Thymus (tissue), 11 donors: ENCODE data around the gene ARHGAP33. TPM values are rescaled to one million over a fixed set of nuclear protein-coding genes. Genes with fewer than 3 reads are reported as not detected.
"Not testable (repeated sequence)": the region's sequence is repeated elsewhere in the genome, so short reads cannot be mapped to it uniquely, and the experiment has no call there.

Experiments used
- DNase-seq, 9 donors: peaks; one replicate each; pipeline ENCODE4 v3.0.0-alpha.2; 2013; ENCODE audit warnings: low spot score in 9 of 9, low read depth in 6 of 9, missing footprints in 1 of 9
- H3K27ac ChIP-seq, 2 donors: one replicate each; pipeline ENCODE4 v1.5.1; 2013; ENCODE audit warnings: control low read depth in 1 of 2, low read depth in 1 of 2, low read length in 1 of 2, mild to moderate bottlenecking in 1 of 2, moderate library complexity in 1 of 2
- H3K27me3 ChIP-seq, 2 donors: one replicate each; pipeline ENCODE4 v1.5.1; 2013; ENCODE audit warnings: low read length in 1 of 2; ENCODE audit not compliant: control insufficient read depth in 2 of 2, insufficient read depth in 1 of 2
- H3K36me3 ChIP-seq, 2 donors: one replicate each; pipeline ENCODE4 v1.5.1; 2013; ENCODE audit warnings: low read length in 1 of 2, mild to moderate bottlenecking in 1 of 2, moderate library complexity in 1 of 2; ENCODE audit not compliant: control insufficient read depth in 2 of 2, insufficient read depth in 2 of 2
- H3K4me1 ChIP-seq, 2 donors: one replicate each; pipeline ENCODE4 v1.5.1; 2013; ENCODE audit warnings: low read length in 2 of 2; ENCODE audit not compliant: control insufficient read depth in 2 of 2, insufficient read depth in 2 of 2
- H3K4me3 ChIP-seq, 2 donors: one replicate each; pipeline ENCODE4 v1.5.1; 2013; ENCODE audit warnings: low read length in 2 of 2, control low read depth in 1 of 2, mild to moderate bottlenecking in 1 of 2
- H3K9me3 ChIP-seq, 2 donors: one replicate each; pipeline ENCODE4 v1.5.1; 2013; ENCODE audit warnings: low read length in 1 of 2, mild to moderate bottlenecking in 1 of 2; ENCODE audit not compliant: control insufficient read depth in 2 of 2, insufficient read depth in 1 of 2
- WGBS: extraction: QIAGEN DNeasy Blood & Tissue Kit; methylation state at CpG from one replicate; pipeline ENCODE4 v1.1.7; 2013; 5-methylcytosine and 5-hydroxymethylcytosine counted together
- polyA plus RNA-seq: library from polyadenylated mRNA; stranded (reverse); fragments of 200-250 nt; gene quantifications from one replicate; pipeline ENCODE4 v1.2.3, GENCODE V29; 2013
- total RNA-seq: library from RNA; stranded (reverse); fragments of 120-200 nt; gene quantifications from one replicate; pipeline ENCODE4 v1.2.4, GENCODE V29; 2013
- donor health status: healthy.

Gene ARHGAP33
- total and polyA plus RNA-seq, 2 donors, result 1.5 to 18.6 TPM

GRCh38 chr19:35833972-35834371, 58.6 kb downstream of the ARHGAP33 start:
- Histone ChIP-seq H3K4me3 (no peak overlapping the region), H3K27me3 (no peaks in the 10 kb centered on the region), H3K36me3 (no peaks in the 10 kb centered on the region), H3K9me3 (no peaks in the 10 kb centered on the region), H3K27ac (no peak overlapping the region), H3K4me1 (no peaks in the 10 kb centered on the region)
- DNase-seq, result no peak
- 66% methylated on average over 7 of the region's 7 CpGs for whole genome bisulfite sequencing

- not testable (repeated sequence) for H3K27ac ChIP-seq, H3K4me1 ChIP-seq, H3K9me3 ChIP-seq, H3K27me3 ChIP-seq, H3K36me3 ChIP-seq, DNase-seq, H3K4me3 ChIP-seq
- 70% methylated on average over 11 of the region's 11 CpGs for WGBS
Observed at GRCh38 chr19:35836096-35836495, 60.7 kb downstream of the ARHGAP33 start.

Other genes with a start within 250 kb of the ARHGAP33 start
- gene SBSN, start 247.3 kb upstream of the ARHGAP33 start, total RNA-seq, result 1.5 TPM
- gene SBSN, start 247.3 kb upstream of the ARHGAP33 start, polyA plus RNA-seq, result 56.1 TPM
- gene GAPDHS, start 242.1 kb upstream of the ARHGAP33 start, total RNA-seq, result 0.19 TPM
- 0.16 TPM for gene GAPDHS, start 242.1 kb upstream of the ARHGAP33 start, polyA plus RNA-seq
- 45.0 TPM for gene TMEM147, start 229.9 kb upstream of the ARHGAP33 start, total RNA-seq
- gene TMEM147, start 229.9 kb upstream of the ARHGAP33 start, polyA plus RNA-seq, result 61.1 TPM
- 0.42 TPM for gene ATP4A, start 211.9 kb upstream of the ARHGAP33 start, total RNA-seq
- 1.1 TPM for gene ATP4A, start 211.9 kb upstream of the ARHGAP33 start, polyA plus RNA-seq
- gene PMIS2, start 189.4 kb upstream of the ARHGAP33 start, total RNA-seq, result not detected
- not detected for gene PMIS2, start 189.4 kb upstream of the ARHGAP33 start, polyA plus RNA-seq
- gene HAUS5, start 162.8 kb upstream of the ARHGAP33 start, total RNA-seq, result 11.8 TPM
- gene HAUS5, start 162.8 kb upstream of the ARHGAP33 start, polyA plus RNA-seq, result 22.8 TPM
- 51.8 TPM for gene RBM42, start 146.5 kb upstream of the ARHGAP33 start, total RNA-seq
- 57.1 TPM for gene RBM42, start 146.5 kb upstream of the ARHGAP33 start, polyA plus RNA-seq
- gene ETV2, start 133.8 kb upstream of the ARHGAP33 start, total RNA-seq, result 0.76 TPM
- 1.5 TPM for gene ETV2, start 133.8 kb upstream of the ARHGAP33 start, polyA plus RNA-seq
- gene COX6B1, start 127.2 kb upstream of the ARHGAP33 start, total RNA-seq, result 636 TPM
- gene COX6B1, start 127.2 kb upstream of the ARHGAP33 start, polyA plus RNA-seq, result 656 TPM
- not detected for gene UPK1A, start 109.0 kb upstream of the ARHGAP33 start, total RNA-seq
- 0.94 TPM for gene UPK1A, start 109.0 kb upstream of the ARHGAP33 start, polyA plus RNA-seq
- gene ZBTB32, start 71.0 kb upstream of the ARHGAP33 start, total RNA-seq, result 0.09 TPM
- 2.0 TPM for gene ZBTB32, start 71.0 kb upstream of the ARHGAP33 start, polyA plus RNA-seq
- 5.2 TPM for gene KMT2B, start 57.6 kb upstream of the ARHGAP33 start, total RNA-seq
- 39.0 TPM for gene KMT2B, start 57.6 kb upstream of the ARHGAP33 start, polyA plus RNA-seq
- 12.2 TPM for gene IGFLR1, start 33.1 kb upstream of the ARHGAP33 start, total RNA-seq
- gene IGFLR1, start 33.1 kb upstream of the ARHGAP33 start, polyA plus RNA-seq, result 67.8 TPM
- gene U2AF1L4, start 30.1 kb upstream of the ARHGAP33 start, total RNA-seq, result 19.8 TPM
- 45.0 TPM for gene U2AF1L4, start 30.1 kb upstream of the ARHGAP33 start, polyA plus RNA-seq
- gene PSENEN, start 29.9 kb upstream of the ARHGAP33 start, total RNA-seq, result 65.1 TPM
- 104 TPM for gene PSENEN, start 29.9 kb upstream of the ARHGAP33 start, polyA plus RNA-seq
- 7.6 TPM for gene LIN37, start 27.0 kb upstream of the ARHGAP33 start, total RNA-seq
- 24.2 TPM for gene LIN37, start 27.0 kb upstream of the ARHGAP33 start, polyA plus RNA-seq
- gene HSPB6, start 18.5 kb upstream of the ARHGAP33 start, total RNA-seq, result 0.28 TPM
- 18.9 TPM for gene HSPB6, start 18.5 kb upstream of the ARHGAP33 start, polyA plus RNA-seq
- gene PROSER3, start 17.4 kb upstream of the ARHGAP33 start, total RNA-seq, result 2.0 TPM
- 10.0 TPM for gene PROSER3, start 17.4 kb upstream of the ARHGAP33 start, polyA plus RNA-seq
- gene PRODH2, start 37.3 kb downstream of the ARHGAP33 start, total RNA-seq, result 0.19 TPM
- gene PRODH2, start 37.3 kb downstream of the ARHGAP33 start, polyA plus RNA-seq, result 0.23 TPM
- 2.4 TPM for gene NPHS1, start 76.9 kb downstream of the ARHGAP33 start, total RNA-seq
- 0.34 TPM for gene NPHS1, start 76.9 kb downstream of the ARHGAP33 start, polyA plus RNA-seq
- 2.2 TPM for gene KIRREL2, start 81.3 kb downstream of the ARHGAP33 start, total RNA-seq
- gene KIRREL2, start 81.3 kb downstream of the ARHGAP33 start, polyA plus RNA-seq, result 0.75 TPM
- 2.5 TPM for gene APLP1, start 93.0 kb downstream of the ARHGAP33 start, total RNA-seq
- 3.3 TPM for gene APLP1, start 93.0 kb downstream of the ARHGAP33 start, polyA plus RNA-seq
- 12.0 TPM for gene NFKBID, start 125.0 kb downstream of the ARHGAP33 start, total RNA-seq
- gene NFKBID, start 125.0 kb downstream of the ARHGAP33 start, polyA plus RNA-seq, result 29.8 TPM
- 50.7 TPM for gene HCST, start 127.0 kb downstream of the ARHGAP33 start, total RNA-seq
- 158 TPM for gene HCST, start 127.0 kb downstream of the ARHGAP33 start, polyA plus RNA-seq
- gene TYROBP, start 132.7 kb downstream of the ARHGAP33 start, total RNA-seq, result 52.6 TPM
- 162 TPM for gene TYROBP, start 132.7 kb downstream of the ARHGAP33 start, polyA plus RNA-seq
- gene LRFN3, start 160.8 kb downstream of the ARHGAP33 start, total RNA-seq, result 0.47 TPM
- 1.6 TPM for gene LRFN3, start 160.8 kb downstream of the ARHGAP33 start, polyA plus RNA-seq
- 28.8 TPM for gene SDHAF1, start 219.6 kb downstream of the ARHGAP33 start, total RNA-seq
- 27.2 TPM for gene SDHAF1, start 219.6 kb downstream of the ARHGAP33 start, polyA plus RNA-seq
- 3.1 TPM for gene SYNE4, start 233.2 kb downstream of the ARHGAP33 start, total RNA-seq
- 5.8 TPM for gene SYNE4, start 233.2 kb downstream of the ARHGAP33 start, polyA plus RNA-seq
- 14.1 TPM for gene ALKBH6, start 238.6 kb downstream of the ARHGAP33 start, total RNA-seq
- 33.9 TPM for gene ALKBH6, start 238.6 kb downstream of the ARHGAP33 start, polyA plus RNA-seq